ENCODE data around the gene FN1.

FN1 gene

DNA sequence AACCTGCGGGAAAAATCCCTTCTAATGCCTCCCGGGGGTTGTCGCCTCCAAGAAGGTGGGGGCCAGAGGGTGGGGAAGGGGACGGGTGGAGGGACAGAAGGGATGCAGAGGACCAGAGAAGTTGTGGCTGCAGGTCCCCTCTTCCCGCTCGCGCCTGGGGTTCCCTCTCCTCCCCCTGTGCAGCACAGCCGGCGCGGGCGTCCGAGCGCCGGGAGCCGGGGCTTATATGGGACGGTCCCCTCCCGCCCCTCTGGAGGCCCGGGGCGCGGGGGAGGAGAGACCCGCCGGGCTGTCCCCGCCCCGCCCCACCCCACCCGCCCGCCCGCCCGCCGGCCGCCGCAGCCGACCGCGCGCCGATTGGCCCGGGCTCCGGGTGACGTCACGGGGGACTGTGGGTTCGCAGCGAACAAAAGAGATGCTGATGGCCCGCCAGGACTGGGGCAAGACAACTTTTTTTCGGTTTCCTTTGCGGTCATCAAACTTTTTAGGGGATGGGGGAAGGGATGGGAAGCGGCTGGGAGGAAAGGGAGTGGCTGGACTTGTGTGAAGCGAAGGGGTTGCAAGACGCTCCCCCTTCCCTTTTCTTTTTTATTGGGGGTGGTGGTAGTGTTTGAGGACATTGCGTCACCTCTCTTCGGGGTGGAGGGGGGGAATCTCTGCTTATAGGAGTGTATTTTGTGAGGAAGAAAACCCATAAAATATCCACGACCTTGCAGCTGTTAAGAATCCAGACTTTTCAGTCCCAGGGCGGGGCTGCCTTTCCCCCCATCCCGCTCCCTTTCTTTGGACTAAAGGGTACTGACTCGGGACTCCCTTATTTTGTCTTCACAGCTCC is at the start of gene FN1:
FN1 (minus strand) TSS at position 199 of the 835 bp plus-strand sequence. CDS start 266 bp downstream, outside the sequence.
- DNase-seq = peak in 1 of 2 experiments; percentile 58

DNA sequence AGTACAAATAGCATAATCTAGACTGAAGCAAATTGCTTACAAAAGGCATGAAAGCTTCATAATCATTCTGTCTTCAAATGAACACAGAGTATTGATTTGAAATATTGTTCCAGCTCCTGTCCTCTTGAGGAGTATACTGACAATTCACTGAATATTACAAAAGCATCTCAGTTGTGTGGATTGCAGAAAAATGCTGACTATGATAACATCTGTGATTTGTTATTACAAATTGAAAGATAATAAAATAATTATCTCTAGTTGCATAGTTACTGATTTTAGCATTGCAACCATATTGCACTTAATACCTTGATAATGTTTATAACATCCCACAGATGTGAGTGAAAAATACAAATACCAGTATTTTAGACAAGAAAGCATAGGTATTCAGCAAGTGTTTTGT is 49.2 kb upstream of the FN1 start:
- no peak for DNase-seq

DNA sequence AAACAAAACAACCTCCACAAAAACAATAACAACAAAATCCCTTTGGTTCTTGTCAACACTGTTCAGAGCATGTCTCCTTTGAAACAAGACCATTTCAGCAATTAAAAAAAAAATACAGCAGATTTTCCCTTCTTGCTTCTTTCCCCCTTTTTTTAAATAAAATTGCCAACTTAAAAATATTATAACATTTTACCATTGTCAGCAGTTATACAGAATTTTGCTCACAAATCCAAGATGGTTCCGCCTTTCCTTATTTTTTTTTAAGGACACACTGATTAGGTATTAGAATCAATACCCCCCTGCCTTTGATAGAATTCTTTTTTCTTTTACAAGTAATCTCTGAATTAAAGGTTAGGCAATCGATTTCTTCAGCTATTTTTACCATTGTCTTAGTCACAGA is 48.7 kb upstream of the FN1 start:
- DNase-seq = no peak

- no peak for DNase-seq
Measured at GRCh38 chr2:215483431-215483830, 47.6 kb upstream of the FN1 start.

GRCh38 chr2:215479536-215480240 is 43.8 kb upstream of the FN1 start:
- no peak for DNase-seq

DNA sequence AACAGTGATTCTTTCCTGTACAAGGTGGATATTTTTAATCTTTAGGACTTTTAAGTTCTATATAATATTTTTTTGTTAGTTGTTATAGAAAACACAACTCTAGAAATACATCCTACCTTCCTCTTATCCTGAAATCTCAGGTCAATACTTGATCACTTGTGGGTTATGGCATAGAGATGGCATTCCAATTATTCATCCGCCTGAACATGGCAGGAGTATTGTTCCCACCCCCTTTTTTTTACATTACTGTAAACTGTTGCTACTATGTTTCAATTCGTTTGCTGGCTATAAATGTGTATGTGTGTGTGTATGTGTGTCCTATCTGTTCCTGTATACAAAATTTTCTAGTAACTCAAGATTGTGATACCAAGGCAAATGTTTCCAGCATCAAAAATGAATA is 43.3 kb upstream of the FN1 start:
- DNase-seq = no peak

GRCh38 chr2:215476424-215476823 is 40.6 kb upstream of the FN1 start:
- no peak for DNase-seq

DNA sequence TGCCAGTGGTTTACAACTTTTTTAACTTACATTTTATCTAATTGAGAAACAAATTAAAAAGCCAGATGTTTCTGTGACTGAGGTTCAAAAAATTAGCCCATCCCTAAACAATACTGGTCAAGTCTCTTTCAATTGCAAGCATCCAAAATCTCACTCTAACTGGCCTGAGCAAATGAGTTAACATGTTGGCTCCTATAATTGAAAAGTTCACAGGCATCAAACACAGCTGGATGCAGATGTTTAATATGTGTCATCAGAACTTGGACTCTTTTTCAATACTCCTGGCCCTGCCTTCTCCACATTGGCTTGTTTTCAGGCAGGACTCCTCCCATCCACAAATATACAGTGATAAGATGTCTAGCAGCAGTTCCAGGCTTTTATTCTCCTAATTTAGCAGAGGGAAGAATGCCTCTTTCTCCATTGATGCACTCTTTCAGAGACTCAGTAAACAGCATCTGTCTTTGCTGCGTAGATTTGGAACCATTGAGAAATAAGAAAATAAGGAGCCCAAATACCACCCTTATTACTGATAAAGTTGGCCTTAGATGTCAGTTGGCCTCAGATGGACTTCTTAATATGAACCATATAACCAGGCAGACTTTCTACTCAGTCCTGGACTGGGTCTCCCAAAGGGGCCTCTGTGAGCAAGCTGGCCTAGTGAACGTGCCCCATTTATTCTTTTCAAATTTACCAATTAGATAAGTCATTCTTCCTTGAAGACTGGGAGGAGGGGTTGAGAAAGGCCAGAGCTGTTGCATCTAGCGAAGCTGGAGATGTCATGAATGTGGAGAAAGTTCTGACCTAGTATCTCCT is 30.4 kb upstream of the FN1 start:
- DNase-seq = no peak

DNA sequence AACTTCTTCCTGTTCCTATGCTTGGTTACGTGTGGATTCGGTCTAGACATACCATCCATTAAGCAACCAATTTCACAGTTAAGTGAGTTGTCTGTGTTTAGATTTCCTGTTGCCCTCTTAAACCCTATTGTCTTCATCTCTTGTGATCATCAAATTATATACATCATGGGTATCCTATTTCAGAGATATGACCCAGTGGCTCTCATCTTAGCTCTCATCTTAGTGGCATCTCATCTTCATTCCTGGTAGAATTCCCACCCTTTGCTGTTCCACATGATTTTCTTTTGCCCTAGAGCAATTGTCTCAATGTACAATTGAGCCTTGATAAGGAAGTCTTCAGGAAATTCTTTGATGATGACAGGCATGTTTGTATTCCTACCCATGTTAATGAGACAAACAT is 29.4 kb upstream of the FN1 start:
- DNase-seq = no peak

- DNase-seq = no peak
Measured at GRCh38 chr2:215461836-215462532, 26.1 kb upstream of the FN1 start.

DNA sequence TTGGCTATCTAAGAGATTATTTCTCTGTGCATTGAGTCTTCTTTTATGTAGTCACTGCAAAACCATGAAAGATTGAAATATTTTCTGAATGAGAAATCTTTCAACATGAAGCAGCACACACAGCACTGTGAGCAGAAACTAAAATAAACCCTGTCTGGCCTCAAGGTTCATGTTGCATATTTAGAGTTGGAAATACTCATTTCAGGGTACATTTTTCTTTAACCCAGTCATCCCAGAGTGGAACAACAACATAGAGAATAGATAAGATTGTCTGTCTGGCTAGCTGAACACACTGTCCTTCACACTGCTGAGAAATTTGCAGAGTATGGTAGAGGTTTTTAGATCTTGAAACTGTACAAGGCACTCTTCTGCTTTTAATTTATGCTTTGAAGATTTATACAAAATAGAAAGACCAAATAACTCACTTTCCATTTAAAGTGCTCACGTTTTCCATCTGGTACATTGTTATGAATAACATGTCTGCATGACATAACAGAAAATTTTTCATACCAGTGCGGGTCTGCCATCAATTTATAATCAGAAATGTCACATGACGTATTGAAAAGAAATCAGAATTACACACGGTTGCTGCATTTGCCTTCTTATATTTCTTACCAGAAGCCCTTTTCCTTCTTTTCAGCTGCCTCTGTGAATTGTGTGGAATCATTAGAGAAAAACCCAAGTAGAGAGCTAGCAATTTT is 25.0 kb upstream of the FN1 start:
- DNase-seq = no peak

- no peak for DNase-seq
Measured at GRCh38 chr2:215455958-215456357, 20.1 kb upstream of the FN1 start.

GRCh38 chr2:215454519-215455246 is 18.8 kb upstream of the FN1 start:
- DNase-seq = peak in 1 of 2 experiments; percentile 52

DNA sequence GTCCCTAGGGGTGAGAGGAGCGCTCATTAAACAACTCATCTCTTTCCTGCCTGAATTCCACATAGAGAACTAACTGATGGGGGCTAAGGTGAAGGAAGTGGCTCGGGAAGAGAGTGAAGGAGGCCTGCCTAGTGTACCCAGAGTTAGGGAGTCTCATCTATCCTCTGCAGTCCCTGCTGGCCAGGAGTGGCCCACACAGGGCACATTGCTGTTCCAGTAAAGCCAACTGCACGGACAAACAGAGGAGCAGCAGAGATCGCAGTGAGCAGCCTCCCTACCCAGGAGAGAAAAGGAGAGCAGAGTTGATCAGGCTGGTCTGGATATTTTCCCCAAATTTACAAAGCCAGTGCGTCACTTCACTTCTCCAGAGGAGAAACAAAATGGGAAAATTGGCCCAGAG is 16.9 kb upstream of the FN1 start:
- no peak for DNase-seq

DNA sequence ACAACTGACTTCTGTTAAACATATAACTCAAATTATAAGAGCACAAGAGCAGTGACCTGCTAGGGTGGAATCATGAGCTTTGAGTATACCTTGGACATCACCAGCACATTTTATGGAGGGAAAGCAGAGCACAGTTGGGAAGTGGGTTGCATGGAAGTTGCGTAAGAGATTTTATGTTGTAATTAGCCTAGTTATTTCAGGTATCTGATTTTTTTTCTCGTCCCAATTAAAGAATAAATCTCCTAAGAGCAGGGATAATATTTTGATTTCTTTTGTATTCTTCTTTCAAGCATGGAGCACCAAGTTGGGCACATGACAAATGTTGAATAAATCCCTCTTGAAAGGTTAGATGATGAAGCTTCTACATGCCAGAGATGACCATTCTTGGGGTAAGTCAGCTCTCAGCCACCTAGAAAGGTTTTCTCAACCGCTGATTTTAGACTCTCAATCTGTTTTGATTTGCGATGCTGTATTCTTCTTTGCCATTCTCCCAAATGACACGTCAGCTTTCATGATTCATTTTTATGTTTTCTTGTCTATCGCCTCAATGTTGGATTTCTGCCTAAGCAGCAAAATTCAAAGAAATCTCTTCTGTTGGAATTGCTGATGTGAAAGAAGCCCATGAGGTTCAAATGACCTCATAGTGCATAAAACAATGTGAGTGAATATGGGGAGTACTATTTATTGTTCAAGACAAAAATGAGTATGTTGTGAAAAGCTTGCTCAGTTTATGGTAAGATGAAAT is 15.3 kb upstream of the FN1 start:
- no peak for DNase-seq

GRCh38 chr2:215450188-215451011 is 14.5 kb upstream of the FN1 start:
- no peak for DNase-seq

DNA sequence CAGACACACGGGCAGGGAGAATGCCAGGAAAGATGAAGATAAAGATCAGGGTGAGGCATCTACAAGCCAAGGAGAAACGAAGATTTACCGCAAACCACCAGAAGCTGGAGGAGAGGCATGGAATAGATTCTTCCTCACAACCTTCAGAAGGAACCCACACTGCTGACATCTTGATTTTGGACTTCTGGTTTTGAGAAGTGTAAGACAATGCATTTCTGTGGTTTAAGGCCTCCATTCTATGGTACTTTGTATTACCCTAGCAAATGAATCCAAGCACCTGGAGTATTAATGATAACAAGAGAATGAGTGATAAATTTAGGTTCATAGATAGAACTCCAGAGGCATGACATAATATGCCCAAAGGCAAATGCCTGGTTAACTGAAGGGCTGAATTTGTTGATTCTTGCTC is 11.8 kb upstream of the FN1 start:
- no peak for DNase-seq

DNA sequence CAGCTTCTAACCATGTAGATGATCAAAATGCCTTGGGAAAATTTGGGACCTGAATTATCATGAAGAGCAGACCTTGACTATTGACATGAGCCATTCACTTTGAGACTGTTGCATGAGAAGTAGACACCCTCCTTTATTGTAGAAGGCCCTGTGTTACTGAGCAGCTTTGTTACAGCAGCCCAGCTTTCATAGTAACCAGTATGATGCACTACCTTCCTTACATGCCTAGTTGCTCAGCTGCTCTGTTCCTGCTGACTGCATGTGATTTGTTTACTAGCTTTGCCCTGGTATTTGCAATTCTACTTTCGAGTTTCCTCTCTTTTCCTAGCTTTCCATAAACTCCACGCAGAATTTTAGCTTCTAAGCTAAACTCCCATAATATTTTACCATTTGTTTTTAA is 11.2 kb upstream of the FN1 start:
- no peak for DNase-seq

DNA sequence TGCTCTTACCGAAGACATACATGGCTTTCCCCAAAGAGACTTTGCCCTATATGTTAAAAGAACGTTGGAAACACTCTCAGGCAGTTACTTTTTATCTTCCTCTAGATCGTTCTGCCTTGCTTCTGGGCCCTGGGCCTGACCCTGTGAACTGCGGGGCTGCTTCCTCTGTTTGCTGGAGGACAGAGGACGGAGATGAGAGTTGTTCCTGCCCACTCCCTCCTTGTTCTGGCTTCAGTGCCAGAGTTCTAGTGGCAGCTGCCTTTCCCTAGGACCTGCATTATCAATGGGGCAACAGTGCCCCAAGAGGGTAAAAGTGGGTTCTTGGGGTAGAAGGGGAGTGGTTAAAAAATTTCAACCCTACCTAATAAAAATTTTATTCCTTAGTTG is 6.5 kb upstream of the FN1 start:
- DNase-seq = no peak
